Panc1 (cell line): ENCODE data around the gene PRR35.

ENCODE experiments used
- POLR2AphosphoS5 ChIP-seq: IDR thresholded peaks from 2 replicates; pipeline ENCODE4 v1.6.1; 2012; ENCODE audit warnings: mild to moderate bottlenecking, low read depth, low read length, moderate library complexity
- SIN3A ChIP-seq: IDR thresholded peaks from 2 replicates; pipeline ENCODE4 v1.6.1; 2012; ENCODE audit warnings: low read depth, mild to moderate bottlenecking, low read length, moderate library complexity, borderline replicate concordance; ENCODE audit not compliant: insufficient read depth
- TCF7L2 ChIP-seq: IDR thresholded peaks from 2 replicates; pipeline ENCODE4 v1.6.1; 2011; ENCODE audit warnings: mild to moderate bottlenecking, low read depth, low read length, inconsistent platforms
- TF ChIP-seq, protein P1 (sequence below): fragments of 450-650 bp; IDR thresholded peaks from 2 replicates; pipeline ENCODE4 v1.5.1; 2017; ENCODE audit warnings: mild to moderate bottlenecking
- TF ChIP-seq, protein P2 (sequence below), 2 experiments: IDR thresholded peaks; 2 replicates each; pipeline ENCODE4 v1.6.1; 2011 to 2012; ENCODE audit warnings: low read depth in 2 of 2, control low read depth in 1 of 2, low read length in 1 of 2, mild to moderate bottlenecking in 1 of 2, moderate library complexity in 1 of 2; ENCODE audit not compliant: insufficient read depth in 1 of 2

DNA sequence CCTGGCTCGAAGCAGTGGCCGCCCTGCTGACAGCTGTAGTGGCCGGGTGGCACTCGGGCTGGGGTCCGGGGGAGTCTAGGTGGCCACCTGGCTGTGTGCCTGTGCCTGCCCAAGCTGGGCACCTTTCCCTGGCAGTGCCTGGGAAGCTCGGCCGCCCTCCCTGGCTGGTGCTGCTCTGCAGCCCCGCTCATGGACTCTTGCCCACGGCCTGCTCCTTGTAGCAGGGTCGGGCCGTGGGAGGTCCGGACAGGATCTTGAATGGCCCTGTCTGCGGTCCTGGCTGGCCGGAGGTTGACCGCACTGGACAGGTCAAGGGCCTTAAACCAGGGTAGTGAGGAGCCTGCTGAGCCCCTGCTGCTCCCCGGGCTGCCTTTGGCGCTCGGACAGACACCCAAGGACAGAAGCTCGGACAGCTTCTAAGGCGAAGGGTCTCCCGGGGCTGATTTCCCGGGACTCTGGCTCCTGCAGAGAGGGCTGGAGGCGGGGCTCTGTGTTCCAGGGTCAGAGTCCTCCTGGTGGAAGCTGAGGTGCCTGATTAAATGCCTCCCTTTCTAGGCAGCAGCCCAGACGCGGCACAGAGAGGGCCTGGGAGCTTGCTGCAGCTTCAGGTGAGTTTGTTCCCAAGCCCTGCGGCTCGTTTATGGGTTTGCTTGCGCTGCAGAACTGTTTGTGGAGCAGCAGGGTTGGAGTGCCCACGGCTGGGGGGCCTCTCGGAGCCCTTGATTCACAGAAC lies 26.6 kb upstream of the PRR35 start:
- TF ChIP-seq, protein P1, sequence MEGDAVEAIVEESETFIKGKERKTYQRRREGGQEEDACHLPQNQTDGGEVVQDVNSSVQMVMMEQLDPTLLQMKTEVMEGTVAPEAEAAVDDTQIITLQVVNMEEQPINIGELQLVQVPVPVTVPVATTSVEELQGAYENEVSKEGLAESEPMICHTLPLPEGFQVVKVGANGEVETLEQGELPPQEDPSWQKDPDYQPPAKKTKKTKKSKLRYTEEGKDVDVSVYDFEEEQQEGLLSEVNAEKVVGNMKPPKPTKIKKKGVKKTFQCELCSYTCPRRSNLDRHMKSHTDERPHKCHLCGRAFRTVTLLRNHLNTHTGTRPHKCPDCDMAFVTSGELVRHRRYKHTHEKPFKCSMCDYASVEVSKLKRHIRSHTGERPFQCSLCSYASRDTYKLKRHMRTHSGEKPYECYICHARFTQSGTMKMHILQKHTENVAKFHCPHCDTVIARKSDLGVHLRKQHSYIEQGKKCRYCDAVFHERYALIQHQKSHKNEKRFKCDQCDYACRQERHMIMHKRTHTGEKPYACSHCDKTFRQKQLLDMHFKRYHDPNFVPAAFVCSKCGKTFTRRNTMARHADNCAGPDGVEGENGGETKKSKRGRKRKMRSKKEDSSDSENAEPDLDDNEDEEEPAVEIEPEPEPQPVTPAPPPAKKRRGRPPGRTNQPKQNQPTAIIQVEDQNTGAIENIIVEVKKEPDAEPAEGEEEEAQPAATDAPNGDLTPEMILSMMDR: no peak
- TF ChIP-seq, protein P2, sequence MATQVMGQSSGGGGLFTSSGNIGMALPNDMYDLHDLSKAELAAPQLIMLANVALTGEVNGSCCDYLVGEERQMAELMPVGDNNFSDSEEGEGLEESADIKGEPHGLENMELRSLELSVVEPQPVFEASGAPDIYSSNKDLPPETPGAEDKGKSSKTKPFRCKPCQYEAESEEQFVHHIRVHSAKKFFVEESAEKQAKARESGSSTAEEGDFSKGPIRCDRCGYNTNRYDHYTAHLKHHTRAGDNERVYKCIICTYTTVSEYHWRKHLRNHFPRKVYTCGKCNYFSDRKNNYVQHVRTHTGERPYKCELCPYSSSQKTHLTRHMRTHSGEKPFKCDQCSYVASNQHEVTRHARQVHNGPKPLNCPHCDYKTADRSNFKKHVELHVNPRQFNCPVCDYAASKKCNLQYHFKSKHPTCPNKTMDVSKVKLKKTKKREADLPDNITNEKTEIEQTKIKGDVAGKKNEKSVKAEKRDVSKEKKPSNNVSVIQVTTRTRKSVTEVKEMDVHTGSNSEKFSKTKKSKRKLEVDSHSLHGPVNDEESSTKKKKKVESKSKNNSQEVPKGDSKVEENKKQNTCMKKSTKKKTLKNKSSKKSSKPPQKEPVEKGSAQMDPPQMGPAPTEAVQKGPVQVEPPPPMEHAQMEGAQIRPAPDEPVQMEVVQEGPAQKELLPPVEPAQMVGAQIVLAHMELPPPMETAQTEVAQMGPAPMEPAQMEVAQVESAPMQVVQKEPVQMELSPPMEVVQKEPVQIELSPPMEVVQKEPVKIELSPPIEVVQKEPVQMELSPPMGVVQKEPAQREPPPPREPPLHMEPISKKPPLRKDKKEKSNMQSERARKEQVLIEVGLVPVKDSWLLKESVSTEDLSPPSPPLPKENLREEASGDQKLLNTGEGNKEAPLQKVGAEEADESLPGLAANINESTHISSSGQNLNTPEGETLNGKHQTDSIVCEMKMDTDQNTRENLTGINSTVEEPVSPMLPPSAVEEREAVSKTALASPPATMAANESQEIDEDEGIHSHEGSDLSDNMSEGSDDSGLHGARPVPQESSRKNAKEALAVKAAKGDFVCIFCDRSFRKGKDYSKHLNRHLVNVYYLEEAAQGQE (IDR thresholded peaks at IDR 0.05; ENCODE audit: insufficient read depth in 1 of 2, low read depth in 2 of 2, low read length in 1 of 2): no peak
- TF ChIP-seq SIN3A: no peak
- no peak for TF ChIP-seq POLR2AphosphoS5
- no peak for TF ChIP-seq TCF7L2
